OCI-LY7 (cell line): Measurements from ENCODE around the gene ZBTB40.

ENCODE experiments used
- EZH2phosphoT487 ChIP-seq: fragments of 200-600 bp; sonication (generic); IDR thresholded peaks from 2 replicates; pipeline ENCODE4 v1.6.1; 2018; ENCODE audit warnings: low read depth, borderline replicate concordance, mild to moderate bottlenecking, mixed run types, antibody characterized with exemption, low read length, moderate library complexity, mixed read lengths
- TF ChIP-seq, protein P1 (sequence below): fragments of 200-600 bp; sonication (generic); conservative IDR thresholded peaks from 2 replicates; pipeline ENCODE4 v1.5.1; 2014; ENCODE audit warnings: mild to moderate bottlenecking, antibody characterized with exemption, low read length, moderate library complexity, mixed read lengths

DNA sequence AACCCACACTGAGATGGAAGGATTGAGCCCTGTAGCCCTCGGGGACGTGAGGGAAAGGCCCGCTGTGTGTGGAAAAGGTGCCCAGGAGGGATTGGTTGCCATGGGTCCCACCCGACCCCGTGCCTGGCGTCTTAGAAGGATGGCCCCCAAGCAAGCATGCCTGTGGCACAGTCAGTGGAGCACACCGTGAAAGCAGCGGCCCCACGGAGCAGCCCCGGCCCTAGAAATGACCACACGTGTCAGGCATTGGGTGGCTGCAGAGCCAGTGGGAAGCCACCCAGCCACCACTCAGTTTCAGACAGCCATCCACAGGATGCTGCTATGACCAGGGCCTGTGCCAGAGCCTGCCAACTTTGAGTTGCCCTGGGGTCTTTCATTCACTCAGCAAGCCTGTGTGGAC, 98.4 kb downstream of the ZBTB40 start:
- TF ChIP-seq, protein P1, sequence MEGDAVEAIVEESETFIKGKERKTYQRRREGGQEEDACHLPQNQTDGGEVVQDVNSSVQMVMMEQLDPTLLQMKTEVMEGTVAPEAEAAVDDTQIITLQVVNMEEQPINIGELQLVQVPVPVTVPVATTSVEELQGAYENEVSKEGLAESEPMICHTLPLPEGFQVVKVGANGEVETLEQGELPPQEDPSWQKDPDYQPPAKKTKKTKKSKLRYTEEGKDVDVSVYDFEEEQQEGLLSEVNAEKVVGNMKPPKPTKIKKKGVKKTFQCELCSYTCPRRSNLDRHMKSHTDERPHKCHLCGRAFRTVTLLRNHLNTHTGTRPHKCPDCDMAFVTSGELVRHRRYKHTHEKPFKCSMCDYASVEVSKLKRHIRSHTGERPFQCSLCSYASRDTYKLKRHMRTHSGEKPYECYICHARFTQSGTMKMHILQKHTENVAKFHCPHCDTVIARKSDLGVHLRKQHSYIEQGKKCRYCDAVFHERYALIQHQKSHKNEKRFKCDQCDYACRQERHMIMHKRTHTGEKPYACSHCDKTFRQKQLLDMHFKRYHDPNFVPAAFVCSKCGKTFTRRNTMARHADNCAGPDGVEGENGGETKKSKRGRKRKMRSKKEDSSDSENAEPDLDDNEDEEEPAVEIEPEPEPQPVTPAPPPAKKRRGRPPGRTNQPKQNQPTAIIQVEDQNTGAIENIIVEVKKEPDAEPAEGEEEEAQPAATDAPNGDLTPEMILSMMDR, result no peak
- no peak for TF ChIP-seq EZH2phosphoT487
